Esophagus muscularis mucosa (tissue), 4 donors: ENCODE results near the gene C5AR1.

Experiments
- CTCF ChIP-seq, 3 experiments: fragments of 200-600 bp in 2 of 3; fragments of 450-650 bp in 1 of 3; sonication (generic) in 2 of 3; IDR thresholded peaks; one replicate each; pipeline ENCODE4 v1.5.1; 2017 to 2019; ENCODE audit warnings: antibody characterized with exemption in 3 of 3, mild to moderate bottlenecking in 2 of 3, moderate library complexity in 1 of 3
- EP300 ChIP-seq: sonication (generic); formaldehyde crosslinking; IDR thresholded peaks from one replicate; pipeline ENCODE4 v1.6.1; 2017; ENCODE audit warnings: antibody characterized with exemption
- POLR2A ChIP-seq: fragments of 450-650 bp; IDR thresholded peaks from one replicate; pipeline ENCODE4 v1.6.1; 2017; ENCODE audit warnings: antibody characterized with exemption, moderate library complexity, mild to moderate bottlenecking, low read depth
- POLR2AphosphoS5 ChIP-seq, 2 donors: sonication (generic); formaldehyde crosslinking; IDR thresholded peaks; one replicate each; pipeline ENCODE4 v1.6.1; 2017; ENCODE audit warnings: antibody characterized with exemption in 2 of 2

- TF ChIP-seq CTCF (IDR thresholded peaks at IDR 0.05) (no peak), POLR2AphosphoS5 (IDR thresholded peaks at IDR 0.05) (no peak), POLR2A (no peak), EP300 (no peak)
Observed at GRCh38 chr19:47267350-47267759, 42.3 kb upstream of the C5AR1 start.
